GM12878 (cell line): ENCODE measurements around the gene ARHGEF17. TPM values are rescaled to one million over a fixed set of nuclear protein-coding genes. Genes with fewer than 3 reads are reported as not detected.

Experiments used
- BHLHE40 ChIP-seq, 2 experiments: fragments of 450-650 bp in 1 of 2; IDR thresholded peaks; 2 replicates each; pipeline ENCODE4 v1.6.1; 2011 to 2017; ENCODE audit warnings: low read depth in 2 of 2, borderline replicate concordance in 1 of 2, improper control_type of control experiment in 1 of 2, low read length in 1 of 2, mild to moderate bottlenecking in 1 of 2
- JUNB ChIP-seq: IDR thresholded peaks from 2 replicates; pipeline ENCODE4 v1.6.1; 2016; ENCODE audit warnings: antibody characterized with exemption, mild to moderate bottlenecking
- MAX ChIP-seq: IDR thresholded peaks from 2 replicates; pipeline ENCODE4 v1.6.1; 2012; ENCODE audit warnings: low read depth, low read length, improper control_type of control experiment
- NR2C2 ChIP-seq: IDR thresholded peaks from 2 replicates; pipeline ENCODE4 v1.6.1; 2011; ENCODE audit warnings: borderline replicate concordance, low read depth; ENCODE audit not compliant: control insufficient read depth, insufficient read length
- SMAD1 ChIP-seq: fragments of 450-650 bp; IDR thresholded peaks from 2 replicates; pipeline ENCODE4 v1.6.1; 2018; ENCODE audit warnings: mild to moderate bottlenecking, low read depth; ENCODE audit not compliant: partially characterized antibody
- ZBED1 ChIP-seq: IDR thresholded peaks from 2 replicates; pipeline ENCODE4 v1.6.1; 2016; ENCODE audit warnings: borderline replicate concordance
- ZNF207 ChIP-seq: fragments of 450-650 bp; IDR thresholded peaks from 2 replicates; pipeline ENCODE4 v1.6.1; 2014; ENCODE audit warnings: antibody characterized with exemption, mild to moderate bottlenecking, borderline replicate concordance
- ZNF687 ChIP-seq: fragments of 450-650 bp; IDR thresholded peaks from 2 replicates; pipeline ENCODE4 v1.6.1; 2017; ENCODE audit warnings: mild to moderate bottlenecking, moderate library complexity
- polyA plus RNA-seq, 11 experiments: library from polyadenylated mRNA; depleted of rRNA in 4 of 11; unstranded in 6 of 11; stranded (reverse) in 5 of 11; fragments of >200 nt; fragmentation: Nextera tagmentation in 4 of 11; fragmentation: Illumina TruSeq in 1 of 11; extraction: Ambion mirVana in 4 of 11; extraction: Trizol in 1 of 11; gene quantifications; 1 replicate in 1 of 11; 2 replicates in 10 of 11; pipeline versions ENCODE4 v1.2.1 to v1.2.3, GENCODE V29; 2011 to 2016; ENCODE audit warnings: inconsistent platforms in 2 of 11, missing spikeins in 2 of 11, low read depth in 1 of 11
- total RNA-seq, 4 experiments: library from RNA; depleted of rRNA in 3 of 4; stranded (reverse); fragments of >200 nt in 3 of 4; fragmentation: Illumina TruSeq in 1 of 4; extraction: Trizol in 1 of 4; gene quantifications; 2 replicates each; pipeline versions ENCODE4 v1.2.1 to v1.2.3, GENCODE V29; 2013 to 2021
- TF ChIP-seq, protein P1 (sequence below): IDR thresholded peaks from 2 replicates; pipeline ENCODE4 v1.6.1; 2011; ENCODE audit warnings: mild to moderate bottlenecking, low read depth, low read length, moderate library complexity; ENCODE audit not compliant: insufficient replicate concordance

ARHGEF17 gene
- total and polyA plus RNA-seq, 10 of the 15 experiments (the other 5 are each of a cell fraction or from before 2014, with no cell fraction given): 0.15 to 11.0 (median 1.7) TPM

GRCh38 chr11:73296501-73297230, 11.4 kb upstream of the ARHGEF17 start (continued):
- TF ChIP-seq ZNF687: no peak
- TF ChIP-seq, protein P1, sequence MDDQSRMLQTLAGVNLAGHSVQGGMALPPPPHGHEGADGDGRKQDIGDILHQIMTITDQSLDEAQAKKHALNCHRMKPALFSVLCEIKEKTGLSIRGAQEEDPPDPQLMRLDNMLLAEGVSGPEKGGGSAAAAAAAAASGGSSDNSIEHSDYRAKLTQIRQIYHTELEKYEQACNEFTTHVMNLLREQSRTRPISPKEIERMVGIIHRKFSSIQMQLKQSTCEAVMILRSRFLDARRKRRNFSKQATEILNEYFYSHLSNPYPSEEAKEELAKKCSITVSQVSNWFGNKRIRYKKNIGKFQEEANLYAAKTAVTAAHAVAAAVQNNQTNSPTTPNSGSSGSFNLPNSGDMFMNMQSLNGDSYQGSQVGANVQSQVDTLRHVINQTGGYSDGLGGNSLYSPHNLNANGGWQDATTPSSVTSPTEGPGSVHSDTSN: no peak
- TF ChIP-seq ZNF207: no peak
- TF ChIP-seq BHLHE40 (IDR thresholded peaks at IDR 0.05; ENCODE audit: borderline replicate concordance in 1 of 2, low read depth in 2 of 2, low read length in 1 of 2): no peak
- TF ChIP-seq NR2C2: no peak
- TF ChIP-seq SMAD1: no peak
- no peak for TF ChIP-seq MAX
- no peak for TF ChIP-seq ZBED1
- no peak for TF ChIP-seq JUNB
